Liver (tissue), 9 donors: Measurements from ENCODE around the gene CASP14. TPM values are rescaled to one million over a fixed set of nuclear protein-coding genes. Genes with fewer than 3 reads are reported as not detected.

Experiments
- DNase-seq: peaks from one replicate; pipeline ENCODE4 v3.0.0-alpha.2; 2017; ENCODE audit warnings: low spot score
- H3K27ac ChIP-seq, 2 donors: one replicate each; pipeline ENCODE4 v1.7.0; 2013; ENCODE audit warnings: inconsistent platforms in 2 of 2, low read length in 2 of 2, control low read depth in 1 of 2, low read depth in 1 of 2, mild to moderate bottlenecking in 1 of 2
- H3K27me3 ChIP-seq, 4 donors: one replicate each; pipeline versions ENCODE4 v1.6.1 to v1.7.0; 2013; ENCODE audit warnings: low read length in 3 of 4, inconsistent platforms in 1 of 4, mild to moderate bottlenecking in 1 of 4, moderate library complexity in 1 of 4; ENCODE audit not compliant: control insufficient read depth in 4 of 4, insufficient read depth in 4 of 4
- H3K36me3 ChIP-seq, 4 donors: one replicate each; pipeline versions ENCODE4 v1.6.1 to v1.7.0; 2013; ENCODE audit warnings: low read length in 3 of 4, mild to moderate bottlenecking in 3 of 4, low read depth in 1 of 4, moderate library complexity in 1 of 4; ENCODE audit not compliant: control insufficient read depth in 4 of 4, insufficient read depth in 3 of 4
- H3K4me1 ChIP-seq, 4 donors: one replicate each; pipeline versions ENCODE4 v1.6.1 to v1.7.0; 2013; ENCODE audit warnings: low read length in 3 of 4, mild to moderate bottlenecking in 3 of 4, moderate library complexity in 1 of 4; ENCODE audit not compliant: control insufficient read depth in 4 of 4, insufficient read depth in 4 of 4
- H3K4me3 ChIP-seq, 3 donors: one replicate each; pipeline versions ENCODE4 v1.6.1 to v1.7.0; 2013; ENCODE audit warnings: low read length in 3 of 3, control low read depth in 1 of 3, low read depth in 1 of 3, mild to moderate bottlenecking in 1 of 3
- H3K9ac ChIP-seq, 2 donors: one replicate each; pipeline ENCODE4 v1.7.0; 2013; ENCODE audit warnings: low read length in 2 of 2, mild to moderate bottlenecking in 2 of 2, moderate library complexity in 2 of 2, control low read depth in 1 of 2, low read depth in 1 of 2
- H3K9me3 ChIP-seq, 4 donors: one replicate each; pipeline versions ENCODE4 v1.6.1 to v1.7.0; 2013; ENCODE audit warnings: low read length in 3 of 4; ENCODE audit not compliant: control insufficient read depth in 4 of 4
- ATF3 ChIP-seq: IDR thresholded peaks from 2 replicates; pipeline ENCODE4 v1.6.1; 2016; ENCODE audit warnings: antibody characterized with exemption
- CTCF ChIP-seq: fragments of 150-350 bp; IDR thresholded peaks from 2 replicates; pipeline ENCODE4 v1.5.1; 2017; ENCODE audit warnings: improper control_type of control experiment, low read depth, low read length; ENCODE audit not compliant: missing input control
- EGR1 ChIP-seq, 2 donors: IDR thresholded peaks; 2 replicates each; pipeline ENCODE4 v1.6.1; 2016 to 2018; ENCODE audit warnings: antibody characterized with exemption in 2 of 2, low read depth in 2 of 2
- FOXA1 ChIP-seq: IDR thresholded peaks from 2 replicates; pipeline ENCODE4 v1.6.1; 2016; ENCODE audit warnings: antibody characterized with exemption
- FOXA2 ChIP-seq: IDR thresholded peaks from 2 replicates; pipeline ENCODE4 v1.6.1; 2016; ENCODE audit warnings: antibody characterized with exemption
- GABPA ChIP-seq, 2 donors: IDR thresholded peaks in 1 of 2; conservative IDR thresholded peaks in 1 of 2; 2 replicates each; pipeline ENCODE4 v1.6.1; 2016; ENCODE audit warnings: antibody characterized with exemption in 2 of 2, mild to moderate bottlenecking in 1 of 2, moderate library complexity in 1 of 2
- HNF4A ChIP-seq, 2 donors: conservative IDR thresholded peaks; 2 replicates each; pipeline ENCODE4 v1.6.1; 2016; ENCODE audit warnings: antibody characterized with exemption in 2 of 2, mild to moderate bottlenecking in 2 of 2
- HNF4G ChIP-seq: IDR thresholded peaks from 2 replicates; pipeline ENCODE4 v1.6.1; 2016; ENCODE audit warnings: antibody characterized with exemption
- JUND ChIP-seq, 2 donors: IDR thresholded peaks; 2 replicates each; pipeline ENCODE4 v1.6.1; 2016; ENCODE audit warnings: antibody characterized with exemption in 2 of 2
- MAX ChIP-seq: IDR thresholded peaks from 2 replicates; pipeline ENCODE4 v1.6.1; 2016; ENCODE audit warnings: antibody characterized with exemption
- NR2F2 ChIP-seq: IDR thresholded peaks from 2 replicates; pipeline ENCODE4 v1.6.1; 2016; ENCODE audit warnings: antibody characterized with exemption
- RAD21 ChIP-seq, 2 donors: IDR thresholded peaks; 2 replicates each; pipeline ENCODE4 v1.6.1; 2016; ENCODE audit warnings: antibody characterized with exemption in 2 of 2, mild to moderate bottlenecking in 2 of 2
- REST ChIP-seq: IDR thresholded peaks from 2 replicates; pipeline ENCODE4 v1.6.1; 2016; ENCODE audit warnings: antibody characterized with exemption, mild to moderate bottlenecking
- RXRA ChIP-seq, 2 donors: IDR thresholded peaks; 2 replicates each; pipeline ENCODE4 v1.6.1; 2017 to 2018; ENCODE audit warnings: antibody characterized with exemption in 2 of 2, mild to moderate bottlenecking in 1 of 2
- SP1 ChIP-seq: IDR thresholded peaks from 2 replicates; pipeline ENCODE4 v1.6.1; 2018; ENCODE audit warnings: antibody characterized with exemption, mild to moderate bottlenecking
- TAF1 ChIP-seq: conservative IDR thresholded peaks from 2 replicates; pipeline ENCODE4 v1.6.1; 2016; ENCODE audit warnings: antibody characterized with exemption, mild to moderate bottlenecking
- YY1 ChIP-seq: IDR thresholded peaks from 2 replicates; pipeline ENCODE4 v1.6.1; 2016; ENCODE audit warnings: antibody characterized with exemption, mild to moderate bottlenecking
- ZBTB33 ChIP-seq: IDR thresholded peaks from 2 replicates; pipeline ENCODE4 v1.6.1; 2016; ENCODE audit warnings: antibody characterized with exemption
- WGBS: extraction: QIAGEN DNeasy Blood & Tissue Kit; methylation state at CpG from one replicate; pipeline ENCODE4 v1.1.7; 2013; 5-methylcytosine and 5-hydroxymethylcytosine counted together
- polyA plus RNA-seq, 2 donors: library from polyadenylated mRNA; stranded (reverse) in 1 of 2; unstranded in 1 of 2; fragments of 200-250 nt in 1 of 2; fragments of >200 nt in 1 of 2; fragmentation: Nextera tagmentation in 1 of 2; extraction: Ambion mirVana in 1 of 2; gene quantifications; one replicate each; pipeline versions ENCODE4 v1.2.1 to v1.2.3, GENCODE V29; 2013 to 2015
- total RNA-seq, 2 donors: library from RNA; depleted of rRNA; stranded (reverse); fragments of >200 nt; gene quantifications; one replicate each; pipeline ENCODE4 v1.2.3, GENCODE V29; 2014
- donor health status: healthy.
- donor health status: healthy.
- donor health status: healthy.
- donor health status: healthy.
- donor health status: healthy.

Gene CASP14
- total and polyA plus RNA-seq, 4 donors = not detected

- TF ChIP-seq ATF3 = no peak
- no peak for TF ChIP-seq MAX
- no peak for TF ChIP-seq FOXA1
- TF ChIP-seq ZBTB33 = no peak
- TF ChIP-seq NR2F2 = no peak
- no peak for TF ChIP-seq EGR1 (IDR thresholded peaks at IDR 0.05; ENCODE audit: low read depth in 2 of 2)
Observed at GRCh38 chr19:15045506-15045905, 3.8 kb upstream of the CASP14 start (continued).

GRCh38 chr19:15047680-15048079, 1.6 kb upstream of the CASP14 start:
- Histone ChIP-seq H3K4me3 (no peak overlapping the region), H3K27ac (no peak overlapping the region), H3K27me3 (peaks cover 0 to 3% (median 0%) of the 10 kb centered on the region in 4 donors), H3K4me1 (no peaks in the 10 kb centered on the region), H3K36me3 (no peaks in the 10 kb centered on the region), H3K9ac (no peak overlapping the region), H3K9me3 (no peaks in the 10 kb centered on the region)
- no peak for TF ChIP-seq HNF4G
- no peak for TF ChIP-seq FOXA1
- no peak for TF ChIP-seq RXRA (IDR thresholded peaks at IDR 0.05)
- no peak for TF ChIP-seq GABPA (IDR thresholded peaks at IDR 0.05 in 1 of 2, conservative IDR thresholded peaks at IDR 0.05 in 1 of 2)
- TF ChIP-seq EGR1 (IDR thresholded peaks at IDR 0.05; ENCODE audit: low read depth in 2 of 2) = no peak
- TF ChIP-seq JUND (IDR thresholded peaks at IDR 0.05) = no peak
- WGBS = 76% methylated on average over 11 of the region's 11 CpGs
- no peak for DNase-seq

- Histone ChIP-seq H3K36me3 (no peaks in the 10 kb centered on the region), H3K9ac (no peak overlapping the region), H3K27ac (no peak overlapping the region), H3K4me3 (no peak overlapping the region), H3K4me1 (no peaks in the 10 kb centered on the region), H3K27me3 (peaks cover 0 to 3% (median under 1%) of the 10 kb centered on the region in 4 donors), H3K9me3 (no peaks in the 10 kb centered on the region)
- no peak for DNase-seq
- 71% methylated on average over 5 of the region's 5 CpGs for WGBS
- TF ChIP-seq EGR1 (IDR thresholded peaks at IDR 0.05; ENCODE audit: low read depth in 2 of 2) (no peak), YY1 (no peak), TAF1 (no peak), ZBTB33 (no peak), NR2F2 (no peak), ATF3 (no peak), HNF4A (conservative IDR thresholded peaks at IDR 0.05) (no peak), CTCF (no peak), REST (no peak), FOXA1 (no peak), HNF4G (no peak), MAX (no peak), JUND (IDR thresholded peaks at IDR 0.05) (no peak), SP1 (no peak), FOXA2 (no peak), RAD21 (IDR thresholded peaks at IDR 0.05) (no peak), GABPA (IDR thresholded peaks at IDR 0.05 in 1 of 2, conservative IDR thresholded peaks at IDR 0.05 in 1 of 2) (no peak), RXRA (IDR thresholded peaks at IDR 0.05) (no peak)
Observed at GRCh38 chr19:15048128-15048527, 1.2 kb upstream of the CASP14 start.
